ENCODE results near the gene PAX5.

The PAX5 gene

GRCh38 chr9:36935768-36936497, 98.1 kb downstream of the PAX5 start:
- Mint-ChIP-seq H3K36me3 (ENCODE audit: low read depth) (peaks cover 6% of the 10 kb centered on the region), H3K27me3 (peaks cover 4% of the 10 kb centered on the region), H3K4me1 (peaks cover 12% of the 10 kb centered on the region), H3K9me3 (peaks cover 4% of the 10 kb centered on the region), H3K27ac (no peak overlapping the region), H3K4me3 (no peak overlapping the region)
- no peak for DNase-seq
- no peak for ATAC-seq

GRCh38 chr9:36935332-36935731, 98.7 kb downstream of the PAX5 start:
- H3K27ac Mint-ChIP-seq = no peak overlapping the region
- H3K4me1 Mint-ChIP-seq = peaks cover 12% of the 10 kb centered on the region
- peaks cover 8% of the 10 kb centered on the region for H3K27me3 Mint-ChIP-seq
- peaks cover 4% of the 10 kb centered on the region for H3K9me3 Mint-ChIP-seq
- H3K4me3 Mint-ChIP-seq = no peak overlapping the region
- peak; percentile 27 for ATAC-seq
- DNase-seq = no peak
- peaks cover 6% of the 10 kb centered on the region for H3K36me3 Mint-ChIP-seq (ENCODE audit: low read depth)

- H3K27me3 Mint-ChIP-seq = peaks cover 12% of the 10 kb centered on the region
- ATAC-seq = no peak
- H3K4me3 Mint-ChIP-seq = no peak overlapping the region
- peaks cover 4% of the 10 kb centered on the region for H3K9me3 Mint-ChIP-seq
- H3K36me3 Mint-ChIP-seq (ENCODE audit: low read depth) = peaks cover 6% of the 10 kb centered on the region
- peaks cover 18% of the 10 kb centered on the region for H3K4me1 Mint-ChIP-seq
- no peak overlapping the region for H3K27ac Mint-ChIP-seq
- DNase-seq = no peak
Measured at GRCh38 chr9:36934478-36935065, 99.5 kb downstream of the PAX5 start.

- peaks cover 12% of the 10 kb centered on the region for H3K27me3 Mint-ChIP-seq
- H3K27ac Mint-ChIP-seq = peak overlapping the region; percentile 38
- peaks cover 6% of the 10 kb centered on the region for H3K36me3 Mint-ChIP-seq (ENCODE audit: low read depth)
- H3K4me1 Mint-ChIP-seq = peaks cover 24% of the 10 kb centered on the region
- DNase-seq (no peak), ATAC-seq (no peak)
- no peak overlapping the region for H3K4me3 Mint-ChIP-seq
- peaks cover 4% of the 10 kb centered on the region for H3K9me3 Mint-ChIP-seq
Measured at GRCh38 chr9:36933676-36934215, 100.3 kb downstream of the PAX5 start.

- Mint-ChIP-seq H3K36me3 (ENCODE audit: low read depth) (peaks cover 6% of the 10 kb centered on the region), H3K4me1 (peaks cover 32% of the 10 kb centered on the region), H3K9me3 (peaks cover 4% of the 10 kb centered on the region), H3K27ac (no peak overlapping the region), H3K27me3 (peaks cover 15% of the 10 kb centered on the region), H3K4me3 (no peak overlapping the region)
- ATAC-seq (no peak), DNase-seq (no peak)
Measured at GRCh38 chr9:36932198-36932597, 101.9 kb downstream of the PAX5 start.

- H3K9me3 Mint-ChIP-seq = peaks cover 4% of the 10 kb centered on the region
- H3K4me1 Mint-ChIP-seq = peaks cover 32% of the 10 kb centered on the region
- no peak for ATAC-seq
Measured at GRCh38 chr9:36930941-36931340, 103.1 kb downstream of the PAX5 start.

GRCh38 chr9:36929350-36929675, 104.8 kb downstream of the PAX5 start:
- Mint-ChIP-seq H3K4me3 (no peak overlapping the region), H3K4me1 (peaks cover 25% of the 10 kb centered on the region), H3K36me3 (ENCODE audit: low read depth) (peaks cover 6% of the 10 kb centered on the region), H3K27me3 (peaks cover 30% of the 10 kb centered on the region), H3K9me3 (peaks cover 4% of the 10 kb centered on the region), H3K27ac (peak overlapping the region; percentile 34)
- no peak for ATAC-seq
- no peak for DNase-seq

More at GRCh38 chr9:36930941-36931340, 103.1 kb downstream of the PAX5 start:
- Mint-ChIP-seq H3K27me3 (peaks cover 24% of the 10 kb centered on the region), H3K36me3 (ENCODE audit: low read depth) (peaks cover 6% of the 10 kb centered on the region), H3K27ac (no peak overlapping the region), H3K4me3 (no peak overlapping the region)
- no peak for DNase-seq

- DNase-seq (peak; percentile 14), ATAC-seq (peak; percentile 79)
- peak overlapping the region; percentile 42 for H3K4me3 Mint-ChIP-seq
- peaks cover 30% of the 10 kb centered on the region for H3K4me1 Mint-ChIP-seq
- H3K9me3 Mint-ChIP-seq = peaks cover 4% of the 10 kb centered on the region
- peaks cover 6% of the 10 kb centered on the region for H3K36me3 Mint-ChIP-seq (ENCODE audit: low read depth)
- peaks cover 30% of the 10 kb centered on the region for H3K27me3 Mint-ChIP-seq
- H3K27ac Mint-ChIP-seq = peak overlapping the region; percentile 59
Measured at GRCh38 chr9:36928670-36929349, 105.3 kb downstream of the PAX5 start.

GRCh38 chr9:36928210-36928609, 105.9 kb downstream of the PAX5 start:
- Mint-ChIP-seq H3K27me3 (peaks cover 30% of the 10 kb centered on the region), H3K27ac (no peak overlapping the region), H3K9me3 (peaks cover 4% of the 10 kb centered on the region), H3K4me3 (no peak overlapping the region), H3K4me1 (peaks cover 36% of the 10 kb centered on the region), H3K36me3 (ENCODE audit: low read depth) (peaks cover 5% of the 10 kb centered on the region)
- no peak for DNase-seq
- ATAC-seq = peak; percentile 5

- Mint-ChIP-seq H3K4me3 (no peak overlapping the region), H3K27ac (no peak overlapping the region), H3K9me3 (no peaks in the 10 kb centered on the region), H3K27me3 (peaks cover 25% of the 10 kb centered on the region), H3K4me1 (peaks cover 35% of the 10 kb centered on the region), H3K36me3 (ENCODE audit: low read depth) (no peaks in the 10 kb centered on the region)
- DNase-seq (no peak), ATAC-seq (no peak)
Measured at GRCh38 chr9:36924757-36925432, 109.2 kb downstream of the PAX5 start.

- no peak overlapping the region for H3K27ac Mint-ChIP-seq
- H3K27me3 Mint-ChIP-seq = peaks cover 26% of the 10 kb centered on the region
- no peaks in the 10 kb centered on the region for H3K36me3 Mint-ChIP-seq (ENCODE audit: low read depth)
- peaks cover 27% of the 10 kb centered on the region for H3K4me1 Mint-ChIP-seq
- DNase-seq (peak; percentile 8), ATAC-seq (peak; percentile 75)
- no peak overlapping the region for H3K4me3 Mint-ChIP-seq
- no peaks in the 10 kb centered on the region for H3K9me3 Mint-ChIP-seq
Measured at GRCh38 chr9:36924071-36924470, 110.0 kb downstream of the PAX5 start.

GRCh38 chr9:36923025-36923625, 110.9 kb downstream of the PAX5 start:
- Mint-ChIP-seq H3K36me3 (ENCODE audit: low read depth) (peaks cover 2% of the 10 kb centered on the region), H3K4me3 (no peak overlapping the region), H3K27ac (no peak overlapping the region), H3K9me3 (no peaks in the 10 kb centered on the region), H3K4me1 (peaks cover 17% of the 10 kb centered on the region), H3K27me3 (peaks cover 25% of the 10 kb centered on the region)
- DNase-seq (no peak), ATAC-seq (peak; percentile 2)

- peaks cover 23% of the 10 kb centered on the region for H3K27me3 Mint-ChIP-seq
- no peak overlapping the region for H3K4me3 Mint-ChIP-seq
- ATAC-seq (peak; percentile 51), DNase-seq (no peak)
- H3K27ac Mint-ChIP-seq = no peak overlapping the region
- H3K36me3 Mint-ChIP-seq (ENCODE audit: low read depth) = peaks cover 2% of the 10 kb centered on the region
- H3K4me1 Mint-ChIP-seq = peaks cover 16% of the 10 kb centered on the region
- no peaks in the 10 kb centered on the region for H3K9me3 Mint-ChIP-seq
Measured at GRCh38 chr9:36922548-36922947, 111.5 kb downstream of the PAX5 start.

GRCh38 chr9:36914212-36914577, 119.9 kb downstream of the PAX5 start:
- Mint-ChIP-seq H3K27me3 (peaks cover 13% of the 10 kb centered on the region), H3K9me3 (no peaks in the 10 kb centered on the region), H3K27ac (no peak overlapping the region), H3K4me3 (no peak overlapping the region), H3K36me3 (ENCODE audit: low read depth) (peaks cover 2% of the 10 kb centered on the region), H3K4me1 (no peaks in the 10 kb centered on the region)
- no peak for DNase-seq
- ATAC-seq = no peak

Measured in activated naive CD8-positive, alpha-beta T cell treated with anti-CD3 and anti-CD28 coated beads, Interleukin-2, amount 50 U/mL, for 24 hours (primary cell).